ENCODE measurements around the gene MSN.

GRCh38 chrX:65635822-65636221 is 31.6 kb upstream of the MSN start:
- TF ChIP-seq TAF1 (IDR thresholded peaks at IDR 0.05; ENCODE audit: borderline replicate concordance, insufficient read depth, low read length) (no peak), POLR2AphosphoS5 (IDR thresholded peaks at IDR 0.05; ENCODE audit: low read depth, low read length) (no peak), SIN3A (IDR thresholded peaks at IDR 0.05; ENCODE audit: borderline replicate concordance, insufficient read depth, low read length) (no peak)

Data from PFSK-1 (cell line).